ENCODE measurements around the gene MTHFD2. TPM values are rescaled to one million over a fixed set of nuclear protein-coding genes. Genes with fewer than 3 reads are reported as not detected.
"Not testable (repeated sequence)": the region's sequence is repeated elsewhere in the genome, so short reads cannot be mapped to it uniquely, and the experiment has no call there.

Gene MTHFD2
- total RNA-seq, 1 donor from 2014 or later = 73.5 TPM

DNA sequence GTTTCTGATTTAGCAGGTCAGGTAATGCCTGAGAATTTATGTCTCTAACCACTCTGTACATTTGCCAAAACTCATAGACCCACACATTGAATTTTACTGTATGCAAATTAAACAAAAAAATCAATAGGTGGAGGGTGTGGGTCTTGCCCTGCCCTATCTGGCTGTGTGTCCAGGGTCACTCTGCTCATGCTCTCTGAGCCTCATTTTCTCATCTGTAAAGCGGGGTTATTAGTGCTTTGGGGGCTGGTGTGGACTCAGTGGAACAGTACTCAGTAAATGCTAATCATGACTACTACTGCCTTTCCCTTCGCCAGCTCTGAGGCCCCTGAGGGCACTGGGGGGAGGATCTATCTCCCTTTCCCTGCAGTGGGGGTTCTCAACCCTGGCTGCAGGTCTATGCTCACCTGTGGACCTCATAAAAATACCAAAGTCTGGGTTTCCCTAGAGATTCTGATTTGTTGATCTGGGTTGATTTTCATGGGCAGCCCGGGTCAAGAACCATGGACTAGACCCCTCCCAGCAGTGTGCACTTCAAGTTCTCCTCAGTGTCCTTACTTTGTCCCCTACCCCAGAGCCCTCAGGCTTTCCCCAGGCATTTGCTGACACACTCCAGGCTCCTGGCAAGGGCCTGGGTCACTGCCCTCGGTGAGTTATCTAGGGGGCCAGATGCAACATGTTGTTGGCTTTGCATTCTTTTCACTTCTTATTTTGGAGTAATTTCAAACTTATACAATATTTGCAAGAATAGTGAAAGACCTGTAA is 27.5 kb downstream of the MTHFD2 start:
- no peak for DNase-seq (ENCODE audit: extremely low spot score, unreplicated experiment)
- Mint-ChIP-seq H3K4me1 (ENCODE audit: unreplicated experiment) (peaks cover 10% of the 10 kb centered on the region), H3K36me3 (peaks cover 3% of the 10 kb centered on the region), H3K4me3 (no peak overlapping the region), H3K27ac (no peak overlapping the region), H3K9me3 (no peaks in the 10 kb centered on the region), H3K27me3 (no peaks in the 10 kb centered on the region)
- TF ChIP-seq, protein P1, sequence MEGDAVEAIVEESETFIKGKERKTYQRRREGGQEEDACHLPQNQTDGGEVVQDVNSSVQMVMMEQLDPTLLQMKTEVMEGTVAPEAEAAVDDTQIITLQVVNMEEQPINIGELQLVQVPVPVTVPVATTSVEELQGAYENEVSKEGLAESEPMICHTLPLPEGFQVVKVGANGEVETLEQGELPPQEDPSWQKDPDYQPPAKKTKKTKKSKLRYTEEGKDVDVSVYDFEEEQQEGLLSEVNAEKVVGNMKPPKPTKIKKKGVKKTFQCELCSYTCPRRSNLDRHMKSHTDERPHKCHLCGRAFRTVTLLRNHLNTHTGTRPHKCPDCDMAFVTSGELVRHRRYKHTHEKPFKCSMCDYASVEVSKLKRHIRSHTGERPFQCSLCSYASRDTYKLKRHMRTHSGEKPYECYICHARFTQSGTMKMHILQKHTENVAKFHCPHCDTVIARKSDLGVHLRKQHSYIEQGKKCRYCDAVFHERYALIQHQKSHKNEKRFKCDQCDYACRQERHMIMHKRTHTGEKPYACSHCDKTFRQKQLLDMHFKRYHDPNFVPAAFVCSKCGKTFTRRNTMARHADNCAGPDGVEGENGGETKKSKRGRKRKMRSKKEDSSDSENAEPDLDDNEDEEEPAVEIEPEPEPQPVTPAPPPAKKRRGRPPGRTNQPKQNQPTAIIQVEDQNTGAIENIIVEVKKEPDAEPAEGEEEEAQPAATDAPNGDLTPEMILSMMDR (conservative IDR thresholded peaks at IDR 0.05) = no peak

DNA sequence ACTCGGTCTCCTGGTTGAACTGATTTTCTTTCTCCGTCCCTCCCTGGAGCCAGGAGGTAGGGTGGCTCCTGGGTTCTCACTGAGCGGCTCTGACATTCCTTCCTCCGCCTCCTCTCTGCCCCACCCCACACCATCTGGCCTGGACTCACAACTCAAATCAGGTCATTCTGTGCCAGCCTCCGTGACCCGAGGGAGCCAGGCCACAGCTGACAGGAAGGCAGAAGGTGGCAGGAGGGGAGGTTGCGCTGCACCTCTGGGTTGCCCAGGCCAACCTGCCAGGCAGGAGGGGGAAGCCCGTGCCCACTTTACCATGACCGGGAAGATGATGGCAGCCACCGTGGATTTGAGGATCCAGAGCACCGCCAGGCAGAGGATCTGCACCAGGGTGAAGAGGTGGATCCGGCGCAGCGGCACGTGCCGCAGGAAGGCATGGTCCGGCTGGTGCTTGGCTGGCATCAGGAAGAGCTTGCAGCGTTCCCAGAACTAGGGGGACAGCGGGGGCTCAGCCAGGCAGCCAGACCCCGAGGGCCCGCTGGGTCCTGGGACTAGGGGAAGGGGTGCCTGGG is 28.3 kb downstream of the MTHFD2 start:
- Mint-ChIP-seq H3K36me3 (no peaks in the 10 kb centered on the region), H3K4me1 (ENCODE audit: unreplicated experiment) (peaks cover 10% of the 10 kb centered on the region), H3K27ac (no peak overlapping the region), H3K9me3 (no peaks in the 10 kb centered on the region), H3K4me3 (no peak overlapping the region), H3K27me3 (no peaks in the 10 kb centered on the region)
- TF ChIP-seq, protein P1 (conservative IDR thresholded peaks at IDR 0.05) = no peak
- no peak for DNase-seq (ENCODE audit: extremely low spot score, unreplicated experiment)

DNA sequence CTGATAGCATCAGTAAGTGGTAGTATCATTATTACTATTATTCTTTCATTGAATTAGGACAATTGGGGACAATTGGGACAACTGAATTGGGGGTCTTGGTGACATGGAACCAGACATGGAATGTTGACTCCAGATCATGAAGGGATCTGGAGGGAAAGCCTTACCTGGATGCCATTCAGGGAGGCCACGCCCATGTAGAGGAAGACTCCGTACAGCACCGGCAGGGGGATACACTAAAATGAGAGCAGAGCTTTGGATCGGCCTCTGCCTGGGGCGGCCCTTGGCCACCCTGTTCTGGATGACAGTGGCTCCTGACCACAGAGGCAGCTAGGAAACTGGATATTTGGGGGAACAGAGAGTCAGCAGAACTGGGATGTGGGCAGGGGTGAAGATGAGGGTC is 29.2 kb downstream of the MTHFD2 start:
- no peaks in the 10 kb centered on the region for H3K9me3 Mint-ChIP-seq
- H3K27ac Mint-ChIP-seq = no peak overlapping the region
- no peak for DNase-seq (ENCODE audit: extremely low spot score, unreplicated experiment)

DNA sequence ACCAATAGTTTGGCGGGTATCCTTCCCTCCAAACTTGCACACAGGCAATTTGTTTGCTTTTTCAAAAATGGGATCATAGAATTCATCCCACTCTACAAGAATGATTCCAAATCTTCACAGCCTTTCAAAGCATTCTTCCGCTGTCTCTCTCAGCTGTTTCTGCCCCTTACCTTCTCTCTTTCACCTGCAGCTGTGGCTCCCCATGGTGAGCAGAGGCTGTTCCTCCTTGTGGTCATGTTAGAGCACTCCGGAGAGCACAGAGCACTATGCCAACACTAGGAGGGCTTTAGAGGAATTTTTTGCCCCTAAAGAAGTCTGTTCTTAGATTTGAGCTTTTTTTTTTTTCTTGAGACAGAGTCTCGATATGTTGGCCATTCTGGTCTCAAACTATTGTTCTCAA is 30.4 kb downstream of the MTHFD2 start:
- no peak overlapping the region for H3K27ac Mint-ChIP-seq
- no peak overlapping the region for H3K4me3 Mint-ChIP-seq
- DNase-seq (ENCODE audit: extremely low spot score, unreplicated experiment) = no peak
- H3K27me3 Mint-ChIP-seq = no peaks in the 10 kb centered on the region
- H3K4me1 Mint-ChIP-seq (ENCODE audit: unreplicated experiment) = peaks cover 10% of the 10 kb centered on the region
- no peaks in the 10 kb centered on the region for H3K36me3 Mint-ChIP-seq
- no peaks in the 10 kb centered on the region for H3K9me3 Mint-ChIP-seq
- TF ChIP-seq, protein P1 (conservative IDR thresholded peaks at IDR 0.05) = no peak

More for the DNA sequence above, 29.2 kb downstream of the MTHFD2 start:
- peaks cover 10% of the 10 kb centered on the region for H3K4me1 Mint-ChIP-seq (ENCODE audit: unreplicated experiment)
- TF ChIP-seq, protein P1 (conservative IDR thresholded peaks at IDR 0.05) = no peak
- no peaks in the 10 kb centered on the region for H3K36me3 Mint-ChIP-seq
- no peak overlapping the region for H3K4me3 Mint-ChIP-seq
- no peaks in the 10 kb centered on the region for H3K27me3 Mint-ChIP-seq

DNA sequence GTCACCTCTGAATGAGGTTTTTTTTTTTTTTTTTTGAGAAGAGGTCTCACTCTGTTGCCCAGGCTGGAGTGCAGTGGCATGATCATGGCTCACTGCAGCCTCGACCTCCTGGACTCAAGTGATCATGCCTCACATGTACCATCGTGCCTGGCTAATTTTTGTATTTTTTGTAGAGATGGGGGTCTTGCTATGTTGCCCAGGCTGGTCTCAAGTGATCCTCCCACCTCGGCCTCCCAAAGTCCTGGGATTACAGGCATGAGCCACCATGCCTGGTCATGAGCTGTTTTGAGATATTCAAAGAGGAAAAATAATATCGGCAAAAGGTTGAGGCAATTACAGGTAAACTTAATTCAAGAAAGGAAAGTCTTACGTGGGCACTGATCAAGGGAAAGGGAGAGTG is 31.4 kb downstream of the MTHFD2 start:
- not testable (repeated sequence) for H3K4me1 Mint-ChIP-seq (ENCODE audit: unreplicated experiment); H3K4me3 Mint-ChIP-seq; H3K36me3 Mint-ChIP-seq; DNase-seq (ENCODE audit: extremely low spot score, unreplicated experiment); H3K9me3 Mint-ChIP-seq; H3K27ac Mint-ChIP-seq; H3K27me3 Mint-ChIP-seq

DNA sequence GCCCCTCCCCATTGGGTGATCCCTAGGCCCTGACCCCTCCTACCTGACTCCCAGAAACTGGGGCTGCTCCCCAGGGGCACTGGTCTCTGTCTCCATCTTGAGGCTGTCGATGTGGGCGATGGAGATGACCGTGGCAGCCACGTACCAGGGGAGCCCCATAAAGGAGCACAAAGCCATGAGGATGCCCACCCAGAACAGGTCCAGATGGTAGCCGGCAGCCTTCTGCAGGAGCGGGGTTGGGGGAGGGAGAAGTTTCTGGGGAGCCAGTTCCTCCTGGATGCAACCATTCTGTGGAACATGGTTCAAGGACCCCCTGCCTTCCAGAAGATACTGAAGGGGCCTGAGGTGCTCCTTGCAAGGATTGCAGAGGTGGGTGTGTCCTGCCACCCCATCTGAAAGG is 34.0 kb downstream of the MTHFD2 start:
- TF ChIP-seq, protein P1 (conservative IDR thresholded peaks at IDR 0.05) = no peak
- H3K9me3 Mint-ChIP-seq = no peaks in the 10 kb centered on the region
- no peak overlapping the region for H3K4me3 Mint-ChIP-seq
- no peak for DNase-seq (ENCODE audit: extremely low spot score, unreplicated experiment)
- H3K27me3 Mint-ChIP-seq = no peaks in the 10 kb centered on the region
- H3K36me3 Mint-ChIP-seq = no peaks in the 10 kb centered on the region
- no peaks in the 10 kb centered on the region for H3K4me1 Mint-ChIP-seq (ENCODE audit: unreplicated experiment)
- no peak overlapping the region for H3K27ac Mint-ChIP-seq

Measured in type B pancreatic cell (in vitro differentiated cells).